ENCODE measurements around the gene TMEM208. TPM values are rescaled to one million over a fixed set of nuclear protein-coding genes. Genes with fewer than 3 reads are reported as not detected.

Gene TMEM208
- polyA plus RNA-seq, 1 of the 3 experiments (the other 2 are of a cell fraction) = 98.2 TPM

GRCh38 chr16:67268136-67268579, 41.2 kb downstream of the TMEM208 start:
- POLR2A ChIA-PET = no interaction called here
- H2AFZ ChIP-seq (ENCODE audit: low read depth) = no peak overlapping the region
- no peak overlapping the region for H3K4me2 ChIP-seq
- no peaks in the 10 kb centered on the region for H3K36me3 ChIP-seq (replicated peaks in 1 of 2; ENCODE audit: control insufficient read depth in 1 of 2, insufficient read depth in 2 of 2, low read length in 1 of 2)
- H3K9me2 ChIP-seq = no peaks in the 10 kb centered on the region
- peaks cover 0 to 7% of the 10 kb centered on the region in 2 experiments; a peak in 1 of 4 replicates for H3K4me1 ChIP-seq (ENCODE audit: control insufficient read depth in 1 of 2, insufficient read depth in 2 of 2, low read depth in 1 of 2, low read length in 1 of 2)
- TF ChIP-seq, protein P1, sequence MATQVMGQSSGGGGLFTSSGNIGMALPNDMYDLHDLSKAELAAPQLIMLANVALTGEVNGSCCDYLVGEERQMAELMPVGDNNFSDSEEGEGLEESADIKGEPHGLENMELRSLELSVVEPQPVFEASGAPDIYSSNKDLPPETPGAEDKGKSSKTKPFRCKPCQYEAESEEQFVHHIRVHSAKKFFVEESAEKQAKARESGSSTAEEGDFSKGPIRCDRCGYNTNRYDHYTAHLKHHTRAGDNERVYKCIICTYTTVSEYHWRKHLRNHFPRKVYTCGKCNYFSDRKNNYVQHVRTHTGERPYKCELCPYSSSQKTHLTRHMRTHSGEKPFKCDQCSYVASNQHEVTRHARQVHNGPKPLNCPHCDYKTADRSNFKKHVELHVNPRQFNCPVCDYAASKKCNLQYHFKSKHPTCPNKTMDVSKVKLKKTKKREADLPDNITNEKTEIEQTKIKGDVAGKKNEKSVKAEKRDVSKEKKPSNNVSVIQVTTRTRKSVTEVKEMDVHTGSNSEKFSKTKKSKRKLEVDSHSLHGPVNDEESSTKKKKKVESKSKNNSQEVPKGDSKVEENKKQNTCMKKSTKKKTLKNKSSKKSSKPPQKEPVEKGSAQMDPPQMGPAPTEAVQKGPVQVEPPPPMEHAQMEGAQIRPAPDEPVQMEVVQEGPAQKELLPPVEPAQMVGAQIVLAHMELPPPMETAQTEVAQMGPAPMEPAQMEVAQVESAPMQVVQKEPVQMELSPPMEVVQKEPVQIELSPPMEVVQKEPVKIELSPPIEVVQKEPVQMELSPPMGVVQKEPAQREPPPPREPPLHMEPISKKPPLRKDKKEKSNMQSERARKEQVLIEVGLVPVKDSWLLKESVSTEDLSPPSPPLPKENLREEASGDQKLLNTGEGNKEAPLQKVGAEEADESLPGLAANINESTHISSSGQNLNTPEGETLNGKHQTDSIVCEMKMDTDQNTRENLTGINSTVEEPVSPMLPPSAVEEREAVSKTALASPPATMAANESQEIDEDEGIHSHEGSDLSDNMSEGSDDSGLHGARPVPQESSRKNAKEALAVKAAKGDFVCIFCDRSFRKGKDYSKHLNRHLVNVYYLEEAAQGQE (IDR thresholded peaks at IDR 0.05; ENCODE audit: low read depth, low read length) = no peak
- TF ChIP-seq MAX (IDR thresholded peaks at IDR 0.05; ENCODE audit: low read depth) (peak; percentile 73; the same call in 1 of the 2 replicates), MXI1 (IDR thresholded peaks at IDR 0.05; ENCODE audit: low read depth, low read length) (no peak), FOSL2 (IDR thresholded peaks at IDR 0.05; ENCODE audit: borderline replicate concordance, low read depth) (peak; percentile 79), TCF12 (IDR thresholded peaks at IDR 0.05) (peak; percentile 62), TEAD4 (IDR thresholded peaks at IDR 0.05; ENCODE audit: borderline replicate concordance, insufficient read depth) (0 out of 2 replicates have a peak, but pooled peaks have one; percentile 19), JUND (IDR thresholded peaks at IDR 0.05) (peak; percentile 70), RAD21 (IDR thresholded peaks at IDR 0.05; ENCODE audit: low read length) (no peak), NFIC (IDR thresholded peaks at IDR 0.05; ENCODE audit: borderline replicate concordance) (peak; percentile 75), RXRA (IDR thresholded peaks at IDR 0.05; ENCODE audit: borderline replicate concordance, low read depth) (peak; percentile 65; the same call in 1 of the 2 replicates), RFX5 (IDR thresholded peaks at IDR 0.05; ENCODE audit: low read length) (no peak), PBX3 (IDR thresholded peaks at IDR 0.05) (peak; percentile 56), SIN3A (IDR thresholded peaks at IDR 0.05; ENCODE audit: borderline replicate concordance, low read depth, low read length) (no peak), EP300 (IDR thresholded peaks at IDR 0.05; ENCODE audit: borderline replicate concordance in 1 of 2, low read depth in 1 of 2, low read length in 1 of 2) (peak in 1 of 2 experiments; percentile 56; a peak in 1 of 4 replicates)
- TF ChIP-seq, protein P2, sequence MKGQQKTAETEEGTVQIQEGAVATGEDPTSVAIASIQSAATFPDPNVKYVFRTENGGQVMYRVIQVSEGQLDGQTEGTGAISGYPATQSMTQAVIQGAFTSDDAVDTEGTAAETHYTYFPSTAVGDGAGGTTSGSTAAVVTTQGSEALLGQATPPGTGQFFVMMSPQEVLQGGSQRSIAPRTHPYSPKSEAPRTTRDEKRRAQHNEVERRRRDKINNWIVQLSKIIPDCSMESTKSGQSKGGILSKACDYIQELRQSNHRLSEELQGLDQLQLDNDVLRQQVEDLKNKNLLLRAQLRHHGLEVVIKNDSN (IDR thresholded peaks at IDR 0.05; ENCODE audit: borderline replicate concordance, low read depth) = no peak
- TF ChIP-seq, protein P3, sequence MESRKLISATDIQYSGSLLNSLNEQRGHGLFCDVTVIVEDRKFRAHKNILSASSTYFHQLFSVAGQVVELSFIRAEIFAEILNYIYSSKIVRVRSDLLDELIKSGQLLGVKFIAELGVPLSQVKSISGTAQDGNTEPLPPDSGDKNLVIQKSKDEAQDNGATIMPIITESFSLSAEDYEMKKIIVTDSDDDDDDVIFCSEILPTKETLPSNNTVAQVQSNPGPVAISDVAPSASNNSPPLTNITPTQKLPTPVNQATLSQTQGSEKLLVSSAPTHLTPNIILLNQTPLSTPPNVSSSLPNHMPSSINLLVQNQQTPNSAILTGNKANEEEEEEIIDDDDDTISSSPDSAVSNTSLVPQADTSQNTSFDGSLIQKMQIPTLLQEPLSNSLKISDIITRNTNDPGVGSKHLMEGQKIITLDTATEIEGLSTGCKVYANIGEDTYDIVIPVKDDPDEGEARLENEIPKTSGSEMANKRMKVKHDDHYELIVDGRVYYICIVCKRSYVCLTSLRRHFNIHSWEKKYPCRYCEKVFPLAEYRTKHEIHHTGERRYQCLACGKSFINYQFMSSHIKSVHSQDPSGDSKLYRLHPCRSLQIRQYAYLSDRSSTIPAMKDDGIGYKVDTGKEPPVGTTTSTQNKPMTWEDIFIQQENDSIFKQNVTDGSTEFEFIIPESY (IDR thresholded peaks at IDR 0.05; ENCODE audit: borderline replicate concordance, low read depth) = 0 out of 2 replicates have a peak, but pooled peaks have one; percentile 26
- no peaks in the 10 kb centered on the region for H3K9me3 ChIP-seq
- WGBS (ENCODE audit: low lambda C conversion rate) = 41% methylated on average over 5 of the region's 5 CpGs
- H3K9ac ChIP-seq = peak overlapping the region; percentile 25; the same call in 1 of the 2 replicates
- CTCF ChIA-PET = interaction anchor here (0.6 to 4.7 kb wide), 5 partner anchors 8 to 154 kb away, joined by 3 to 24 read pairs (median 4); no protein-coding TSS in a partner anchor
- H3K4me3 ChIP-seq (ENCODE audit: low read depth in 2 of 2, low read length in 1 of 2) = no peak overlapping the region
- H3F3A ChIP-seq (replicated peaks; ENCODE audit: insufficient read depth) = peaks cover 21% of the 10 kb centered on the region
- DNase-seq = no peak
- no peaks in the 10 kb centered on the region for H3K27me3 ChIP-seq (ENCODE audit: insufficient read depth)
- H3K27ac ChIP-seq (ENCODE audit: low read depth in 2 of 2, low read length in 1 of 2) = peak overlapping the region in 1 of 2 experiments; percentile 77; a peak in 2 of 4 replicates
- H3K79me2 ChIP-seq (ENCODE audit: insufficient read depth) = peaks cover 8% of the 10 kb centered on the region; the same call in 1 of the 2 replicates
- H4K20me1 ChIP-seq (ENCODE audit: insufficient read depth) = no peaks in the 10 kb centered on the region

All from SK-N-SH (cell line).